Measurements from ENCODE around the gene PEX6. TPM values are rescaled to one million over a fixed set of nuclear protein-coding genes. Genes with fewer than 3 reads are reported as not detected.
"Not testable (repeated sequence)": the region's sequence is repeated elsewhere in the genome, so short reads cannot be mapped to it uniquely, and the experiment has no call there.

PEX6 gene
- polyA plus RNA-seq, 1 donor from 2014 or later, result 12.7 TPM

- peaks cover 2% of the 10 kb centered on the region for H3K36me3 Mint-ChIP-seq
- H3K4me3 Mint-ChIP-seq, result peak overlapping the region; percentile 82 to 95 (median 92)
- H3K27me3 Mint-ChIP-seq, result no peaks in the 10 kb centered on the region
- H3K4me1 Mint-ChIP-seq, result peaks cover 22 to 44% (median 38%) of the 10 kb centered on the region in 3 donors
- no peaks in the 10 kb centered on the region for H3K9me3 Mint-ChIP-seq
- peak overlapping the region; percentile 37 to 94 (median 60) for H3K27ac Mint-ChIP-seq
Observed at GRCh38 chr6:43013097-43013842, 34.3 kb upstream of the PEX6 start.

GRCh38 chr6:43012364-43012763, 33.4 kb upstream of the PEX6 start:
- Mint-ChIP-seq H3K4me3 (peak overlapping the region; percentile 55 to 87 (median 84)), H3K36me3 (peaks cover 2% of the 10 kb centered on the region), H3K9me3 (no peaks in the 10 kb centered on the region), H3K27me3 (no peaks in the 10 kb centered on the region), H3K4me1 (peaks cover 24 to 47% (median 39%) of the 10 kb centered on the region in 3 donors), H3K27ac (peak overlapping the region in 2 of 3 donors; percentile 25 to 60)

- Mint-ChIP-seq H3K4me3 (peak overlapping the region in 1 of 4 donors; percentile 55), H3K9me3 (no peaks in the 10 kb centered on the region), H3K27ac (peak overlapping the region in 1 of 3 donors; percentile 64), H3K27me3 (no peaks in the 10 kb centered on the region), H3K36me3 (no peaks in the 10 kb centered on the region), H3K4me1 (peaks cover 24 to 43% (median 39%) of the 10 kb centered on the region in 3 donors)
Observed at GRCh38 chr6:43011207-43011606, 32.2 kb upstream of the PEX6 start.

GRCh38 chr6:43009124-43009523, 30.1 kb upstream of the PEX6 start:
- H3K27me3 Mint-ChIP-seq, result no peaks in the 10 kb centered on the region
- H3K36me3 Mint-ChIP-seq, result no peaks in the 10 kb centered on the region
- H3K9me3 Mint-ChIP-seq, result no peaks in the 10 kb centered on the region
- peak overlapping the region in 2 of 3 donors; percentile 12 to 56 for H3K27ac Mint-ChIP-seq
- peaks cover 19 to 33% (median 30%) of the 10 kb centered on the region in 3 donors for H3K4me1 Mint-ChIP-seq
- peak overlapping the region in 1 of 4 donors; percentile 57 for H3K4me3 Mint-ChIP-seq

GRCh38 chr6:43007126-43007525, 28.1 kb upstream of the PEX6 start:
- Mint-ChIP-seq H3K27me3 (no peaks in the 10 kb centered on the region), H3K4me1 (peaks cover 7 to 16% (median 15%) of the 10 kb centered on the region in 3 donors), H3K36me3 (no peaks in the 10 kb centered on the region), H3K9me3 (no peaks in the 10 kb centered on the region), H3K27ac (peak overlapping the region in 1 of 3 donors; percentile 53), H3K4me3 (no peak overlapping the region)

- H3K9me3 Mint-ChIP-seq, result no peaks in the 10 kb centered on the region
- no peak overlapping the region for H3K27ac Mint-ChIP-seq
- no peaks in the 10 kb centered on the region for H3K27me3 Mint-ChIP-seq
- H3K4me1 Mint-ChIP-seq, result peaks cover 7 to 16% (median 9%) of the 10 kb centered on the region in 3 donors
- no peak overlapping the region for H3K4me3 Mint-ChIP-seq
- H3K36me3 Mint-ChIP-seq, result no peaks in the 10 kb centered on the region
Observed at GRCh38 chr6:43006251-43006650, 27.3 kb upstream of the PEX6 start.

GRCh38 chr6:43005844-43006243, 26.9 kb upstream of the PEX6 start:
- Mint-ChIP-seq H3K36me3 (no peaks in the 10 kb centered on the region), H3K4me3 (no peak overlapping the region), H3K27ac (no peak overlapping the region), H3K9me3 (no peaks in the 10 kb centered on the region), H3K4me1 (peaks cover 7 to 16% (median 7%) of the 10 kb centered on the region in 3 donors), H3K27me3 (no peaks in the 10 kb centered on the region)

- Mint-ChIP-seq H3K4me1 (peaks cover 0 to 2% (median 0%) of the 10 kb centered on the region in 3 donors), H3K27ac (no peak overlapping the region), H3K4me3 (no peak overlapping the region), H3K27me3 (no peaks in the 10 kb centered on the region), H3K36me3 (no peaks in the 10 kb centered on the region), H3K9me3 (no peaks in the 10 kb centered on the region)
Observed at GRCh38 chr6:43001843-43002242, 22.9 kb upstream of the PEX6 start.

GRCh38 chr6:42998205-42998604, 19.2 kb upstream of the PEX6 start:
- not testable (repeated sequence) for H3K4me3 Mint-ChIP-seq, H3K9me3 Mint-ChIP-seq, H3K27ac Mint-ChIP-seq, H3K4me1 Mint-ChIP-seq, H3K36me3 Mint-ChIP-seq, H3K27me3 Mint-ChIP-seq

- Mint-ChIP-seq H3K4me1 (peaks cover 0 to 7% (median 0%) of the 10 kb centered on the region in 3 donors), H3K36me3 (peaks cover 1% of the 10 kb centered on the region), H3K9me3 (no peaks in the 10 kb centered on the region), H3K4me3 (no peak overlapping the region), H3K27me3 (no peaks in the 10 kb centered on the region), H3K27ac (no peak overlapping the region)
Observed at GRCh38 chr6:42996513-42996912, 17.5 kb upstream of the PEX6 start.

- Mint-ChIP-seq H3K27me3 (no peaks in the 10 kb centered on the region), H3K4me1 (peaks cover 2 to 8% (median 6%) of the 10 kb centered on the region in 3 donors), H3K36me3 (peaks cover 1% of the 10 kb centered on the region), H3K27ac (no peak overlapping the region), H3K4me3 (no peak overlapping the region), H3K9me3 (no peaks in the 10 kb centered on the region)
Observed at GRCh38 chr6:42993445-42993844, 14.5 kb upstream of the PEX6 start.

- Mint-ChIP-seq H3K4me1 (peaks cover 18 to 31% (median 24%) of the 10 kb centered on the region in 3 donors), H3K36me3 (peaks cover 3% of the 10 kb centered on the region), H3K9me3 (no peaks in the 10 kb centered on the region), H3K4me3 (no peak overlapping the region), H3K27me3 (no peaks in the 10 kb centered on the region), H3K27ac (no peak overlapping the region)
Observed at GRCh38 chr6:42989923-42990322, 10.9 kb upstream of the PEX6 start.

- Mint-ChIP-seq H3K27ac (peak overlapping the region in 1 of 3 donors; percentile 85), H3K36me3 (peaks cover 3% of the 10 kb centered on the region), H3K4me1 (peaks cover 27 to 32% (median 30%) of the 10 kb centered on the region in 3 donors), H3K27me3 (no peaks in the 10 kb centered on the region), H3K9me3 (no peaks in the 10 kb centered on the region), H3K4me3 (peak overlapping the region in 1 of 4 donors; percentile 46)
Observed at GRCh38 chr6:42988486-42989020, 9.6 kb upstream of the PEX6 start.

- Mint-ChIP-seq H3K4me3 (peak overlapping the region in 2 of 4 donors; percentile 62 to 85), H3K36me3 (peaks cover 3% of the 10 kb centered on the region), H3K27ac (peak overlapping the region in 1 of 3 donors; percentile 85), H3K9me3 (no peaks in the 10 kb centered on the region), H3K27me3 (no peaks in the 10 kb centered on the region), H3K4me1 (peaks cover 27 to 30% (median 30%) of the 10 kb centered on the region in 3 donors)
Observed at GRCh38 chr6:42987533-42988451, 8.8 kb upstream of the PEX6 start.

Measured in IgD-negative memory B cell (primary cell).